Measurements from ENCODE around the gene DNAJC30.

GRCh38 chr7:73633323-73633722 lies 49.9 kb downstream of the DNAJC30 start:
- TF ChIP-seq, protein P1, sequence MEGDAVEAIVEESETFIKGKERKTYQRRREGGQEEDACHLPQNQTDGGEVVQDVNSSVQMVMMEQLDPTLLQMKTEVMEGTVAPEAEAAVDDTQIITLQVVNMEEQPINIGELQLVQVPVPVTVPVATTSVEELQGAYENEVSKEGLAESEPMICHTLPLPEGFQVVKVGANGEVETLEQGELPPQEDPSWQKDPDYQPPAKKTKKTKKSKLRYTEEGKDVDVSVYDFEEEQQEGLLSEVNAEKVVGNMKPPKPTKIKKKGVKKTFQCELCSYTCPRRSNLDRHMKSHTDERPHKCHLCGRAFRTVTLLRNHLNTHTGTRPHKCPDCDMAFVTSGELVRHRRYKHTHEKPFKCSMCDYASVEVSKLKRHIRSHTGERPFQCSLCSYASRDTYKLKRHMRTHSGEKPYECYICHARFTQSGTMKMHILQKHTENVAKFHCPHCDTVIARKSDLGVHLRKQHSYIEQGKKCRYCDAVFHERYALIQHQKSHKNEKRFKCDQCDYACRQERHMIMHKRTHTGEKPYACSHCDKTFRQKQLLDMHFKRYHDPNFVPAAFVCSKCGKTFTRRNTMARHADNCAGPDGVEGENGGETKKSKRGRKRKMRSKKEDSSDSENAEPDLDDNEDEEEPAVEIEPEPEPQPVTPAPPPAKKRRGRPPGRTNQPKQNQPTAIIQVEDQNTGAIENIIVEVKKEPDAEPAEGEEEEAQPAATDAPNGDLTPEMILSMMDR (IDR thresholded peaks at IDR 0.05): no peak
- TF ChIP-seq POLR2A (IDR thresholded peaks at IDR 0.05): no peak

Data from adrenal gland (tissue), 5 donors.